PC-3 (cell line): ENCODE measurements around the gene GSG1.

Experiments
- EZH2 ChIP-seq: fragments of 300-600 bp; sonication (generic); IDR thresholded peaks from one replicate; pipeline ENCODE4 v1.6.1; 2017; ENCODE audit warnings: antibody characterized with exemption, mild to moderate bottlenecking, low read length; ENCODE audit not compliant: unreplicated experiment
- TF ChIP-seq, protein P1 (sequence below): fragments of 300-600 bp; sonication (generic); conservative IDR thresholded peaks from 2 replicates; pipeline ENCODE4 v1.5.1; 2017; ENCODE audit warnings: antibody characterized with exemption, low read depth, mild to moderate bottlenecking, low read length

DNA sequence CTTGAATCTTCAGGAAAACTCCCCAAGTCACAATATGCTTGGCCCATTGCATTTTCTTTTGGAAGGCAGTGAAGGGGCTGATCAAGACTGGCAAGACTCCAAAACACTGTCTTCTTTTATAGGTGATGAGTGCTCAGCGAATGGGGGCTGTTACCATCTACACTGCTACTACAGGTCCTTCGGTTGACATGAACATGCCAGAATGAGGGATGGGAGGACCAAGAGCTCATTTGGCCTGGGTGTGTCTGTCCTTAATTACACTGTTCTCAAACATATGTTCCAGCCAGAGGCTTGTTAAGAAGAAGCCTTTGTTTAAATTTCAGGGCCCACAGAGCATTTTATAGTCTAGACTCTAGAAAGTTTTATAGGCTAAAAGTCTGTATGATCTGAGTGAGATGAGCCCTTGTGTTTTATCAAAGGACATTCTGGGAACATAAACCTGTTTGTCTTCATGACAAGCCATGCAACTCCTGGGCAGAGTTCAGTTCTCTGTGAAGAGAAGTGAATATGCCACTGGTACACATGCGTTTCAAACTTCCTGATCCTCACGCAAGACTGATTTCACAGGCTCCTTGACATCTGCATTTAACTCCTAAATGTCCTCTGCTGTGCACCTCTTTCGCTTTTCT, 64.0 kb downstream of the GSG1 start:
- TF ChIP-seq, protein P1, sequence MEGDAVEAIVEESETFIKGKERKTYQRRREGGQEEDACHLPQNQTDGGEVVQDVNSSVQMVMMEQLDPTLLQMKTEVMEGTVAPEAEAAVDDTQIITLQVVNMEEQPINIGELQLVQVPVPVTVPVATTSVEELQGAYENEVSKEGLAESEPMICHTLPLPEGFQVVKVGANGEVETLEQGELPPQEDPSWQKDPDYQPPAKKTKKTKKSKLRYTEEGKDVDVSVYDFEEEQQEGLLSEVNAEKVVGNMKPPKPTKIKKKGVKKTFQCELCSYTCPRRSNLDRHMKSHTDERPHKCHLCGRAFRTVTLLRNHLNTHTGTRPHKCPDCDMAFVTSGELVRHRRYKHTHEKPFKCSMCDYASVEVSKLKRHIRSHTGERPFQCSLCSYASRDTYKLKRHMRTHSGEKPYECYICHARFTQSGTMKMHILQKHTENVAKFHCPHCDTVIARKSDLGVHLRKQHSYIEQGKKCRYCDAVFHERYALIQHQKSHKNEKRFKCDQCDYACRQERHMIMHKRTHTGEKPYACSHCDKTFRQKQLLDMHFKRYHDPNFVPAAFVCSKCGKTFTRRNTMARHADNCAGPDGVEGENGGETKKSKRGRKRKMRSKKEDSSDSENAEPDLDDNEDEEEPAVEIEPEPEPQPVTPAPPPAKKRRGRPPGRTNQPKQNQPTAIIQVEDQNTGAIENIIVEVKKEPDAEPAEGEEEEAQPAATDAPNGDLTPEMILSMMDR: no peak
- TF ChIP-seq EZH2: no peak
